ENCODE data around the gene YAF2.

YAF2 gene

DNA sequence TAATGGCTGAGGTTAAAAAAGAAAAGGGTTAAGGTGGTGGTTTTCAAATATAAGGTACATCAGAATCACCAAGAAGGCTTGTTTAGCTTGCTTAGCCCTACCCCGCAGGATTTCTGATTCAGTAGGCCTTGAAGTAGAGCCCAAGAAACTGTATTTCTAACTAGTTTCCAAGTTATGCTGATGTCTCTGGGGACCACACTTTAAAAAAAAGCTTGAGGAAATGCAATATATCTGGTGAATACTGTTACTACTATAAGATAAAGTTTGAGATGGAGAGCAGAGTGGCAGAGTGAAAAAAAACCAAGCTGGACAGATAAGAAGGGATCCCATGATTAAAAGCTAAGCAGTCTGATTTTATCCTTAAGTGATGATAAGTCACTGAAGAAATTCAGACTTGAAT lies 75.1 kb downstream of the YAF2 start:
- DNase-seq (ENCODE audit: extremely low read depth, low read depth), result no peak
- TF ChIP-seq CTCF (IDR thresholded peaks at IDR 0.05; ENCODE audit: low read depth, low read length), result no peak

DNA sequence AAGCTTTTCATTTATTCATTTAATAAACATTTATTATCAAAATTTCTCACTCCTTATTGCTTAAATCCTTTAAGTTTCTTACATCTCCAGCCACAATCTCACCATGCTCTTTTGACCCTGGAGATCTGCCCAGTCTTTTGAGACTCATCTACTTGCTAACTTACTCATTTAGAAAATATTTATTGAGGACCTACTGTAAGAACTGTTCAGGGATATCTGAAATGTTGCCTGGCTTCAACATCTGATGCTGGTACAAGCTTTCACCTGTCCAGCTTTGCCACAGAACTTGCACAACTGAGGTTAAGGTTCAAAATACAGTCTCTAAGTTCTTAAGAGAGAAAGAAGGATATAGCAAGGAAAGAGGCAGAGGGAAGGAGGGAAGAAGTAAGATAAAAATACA lies 75.9 kb downstream of the YAF2 start:
- no peak for TF ChIP-seq CTCF (IDR thresholded peaks at IDR 0.05; ENCODE audit: low read depth, low read length)
- DNase-seq (ENCODE audit: extremely low read depth, low read depth), result no peak

DNA sequence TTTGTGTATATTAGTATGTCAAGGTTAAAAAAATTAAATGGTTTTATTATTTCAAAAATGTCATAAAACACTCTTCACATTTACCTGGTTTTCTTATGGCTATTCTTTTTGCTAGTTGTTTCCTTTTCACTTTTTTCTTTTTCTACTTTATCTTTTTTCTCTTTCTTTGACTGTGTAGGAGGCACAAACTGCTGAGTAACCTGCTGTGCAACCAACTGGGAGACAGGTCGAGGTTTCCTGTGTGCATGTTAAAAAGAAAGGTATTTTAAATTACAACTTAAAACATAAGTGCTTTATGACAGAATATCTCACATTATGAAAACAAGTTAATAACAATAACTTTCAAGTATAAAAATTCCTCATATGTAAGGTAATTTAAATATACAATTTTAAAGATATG lies 76.5 kb downstream of the YAF2 start:
- DNase-seq (ENCODE audit: extremely low read depth, low read depth), result no peak
- TF ChIP-seq CTCF (IDR thresholded peaks at IDR 0.05; ENCODE audit: low read depth, low read length), result no peak

DNA sequence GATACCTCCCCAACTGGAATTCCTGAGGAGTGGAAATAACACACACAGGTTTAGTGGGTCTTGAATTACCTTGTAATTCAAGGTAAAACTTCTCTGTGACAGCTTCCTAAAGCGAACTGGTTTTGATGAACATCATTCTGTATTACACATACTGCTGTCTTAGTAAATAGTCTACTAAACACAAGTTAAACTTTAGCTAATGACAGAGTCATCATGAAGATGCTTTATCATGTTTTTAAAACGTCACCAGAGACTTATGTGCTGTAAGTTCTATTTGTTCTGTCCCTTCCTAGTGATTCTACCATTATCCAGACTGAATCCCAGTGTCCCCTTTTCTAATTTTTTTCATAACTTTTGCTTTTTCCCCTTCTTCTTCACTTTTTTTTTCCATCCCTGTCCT lies 81.8 kb downstream of the YAF2 start:
- no peak for TF ChIP-seq CTCF (IDR thresholded peaks at IDR 0.05; ENCODE audit: low read depth, low read length)
- no peak for DNase-seq (ENCODE audit: extremely low read depth, low read depth)

- TF ChIP-seq CTCF (IDR thresholded peaks at IDR 0.05; ENCODE audit: low read depth, low read length), result no peak
These were observed 92.4 kb downstream of the YAF2 start for GRCh38 chr12:42145552-42146215.

GRCh38 chr12:42145197-42145549 lies 92.9 kb downstream of the YAF2 start:
- no peak for DNase-seq (ENCODE audit: extremely low read depth, low read depth)
- no peak for TF ChIP-seq CTCF (IDR thresholded peaks at IDR 0.05; ENCODE audit: low read depth, low read length)

More at GRCh38 chr12:42145552-42146215, 92.4 kb downstream of the YAF2 start:
- no peak for DNase-seq (ENCODE audit: extremely low read depth, low read depth)

GRCh38 chr12:42144408-42145196 lies 93.4 kb downstream of the YAF2 start, which contains the start of gene GXYLT1:
Gene GXYLT1, minus strand, starts transcription at chr12:42144874. Its CDS starts 228 bp downstream, at chr12:42144646.
- DNase-seq (ENCODE audit: extremely low read depth, low read depth), result peak; percentile 82
- no peak for TF ChIP-seq CTCF (IDR thresholded peaks at IDR 0.05; ENCODE audit: low read depth, low read length)

All from AG09319 (cell line).